ENCODE data around the gene TBC1D5.

Gene TBC1D5

GRCh38 chr3:17138246-17139039 is 604.0 kb downstream of the TBC1D5 start:
- no peaks in the 10 kb centered on the region for H3K36me3 ChIP-seq (ENCODE audit: insufficient read depth, low read length)
- no peak overlapping the region for H3K4me3 ChIP-seq (ENCODE audit: low read length, poor library complexity, severe bottlenecking)
- no peak overlapping the region for H3K9ac ChIP-seq (ENCODE audit: low read depth, low read length, poor library complexity, severe bottlenecking)
- no peak for TF ChIP-seq EZH2phosphoT487 (IDR thresholded peaks at IDR 0.05; ENCODE audit: borderline replicate concordance)
- TF ChIP-seq, protein P1, sequence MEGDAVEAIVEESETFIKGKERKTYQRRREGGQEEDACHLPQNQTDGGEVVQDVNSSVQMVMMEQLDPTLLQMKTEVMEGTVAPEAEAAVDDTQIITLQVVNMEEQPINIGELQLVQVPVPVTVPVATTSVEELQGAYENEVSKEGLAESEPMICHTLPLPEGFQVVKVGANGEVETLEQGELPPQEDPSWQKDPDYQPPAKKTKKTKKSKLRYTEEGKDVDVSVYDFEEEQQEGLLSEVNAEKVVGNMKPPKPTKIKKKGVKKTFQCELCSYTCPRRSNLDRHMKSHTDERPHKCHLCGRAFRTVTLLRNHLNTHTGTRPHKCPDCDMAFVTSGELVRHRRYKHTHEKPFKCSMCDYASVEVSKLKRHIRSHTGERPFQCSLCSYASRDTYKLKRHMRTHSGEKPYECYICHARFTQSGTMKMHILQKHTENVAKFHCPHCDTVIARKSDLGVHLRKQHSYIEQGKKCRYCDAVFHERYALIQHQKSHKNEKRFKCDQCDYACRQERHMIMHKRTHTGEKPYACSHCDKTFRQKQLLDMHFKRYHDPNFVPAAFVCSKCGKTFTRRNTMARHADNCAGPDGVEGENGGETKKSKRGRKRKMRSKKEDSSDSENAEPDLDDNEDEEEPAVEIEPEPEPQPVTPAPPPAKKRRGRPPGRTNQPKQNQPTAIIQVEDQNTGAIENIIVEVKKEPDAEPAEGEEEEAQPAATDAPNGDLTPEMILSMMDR (conservative IDR thresholded peaks at IDR 0.05; ENCODE audit: low read length) = no peak
- no peaks in the 10 kb centered on the region for H3K9me2 ChIP-seq (replicated peaks; ENCODE audit: low read depth, low read length)
- no peaks in the 10 kb centered on the region for H3K4me1 ChIP-seq (ENCODE audit: insufficient read depth, low read length, poor library complexity, severe bottlenecking)
- H3F3A ChIP-seq (ENCODE audit: low read depth) = no peaks in the 10 kb centered on the region
- H3K27me3 ChIP-seq (ENCODE audit: insufficient read depth, low read length, poor library complexity, severe bottlenecking) = no peaks in the 10 kb centered on the region
- no peak overlapping the region for H3K4me2 ChIP-seq (ENCODE audit: low read depth, low read length, poor library complexity, severe bottlenecking)
- no peaks in the 10 kb centered on the region for H3K9me3 ChIP-seq (ENCODE audit: insufficient read depth, low read depth, low read length)
- H4K20me1 ChIP-seq (ENCODE audit: insufficient read depth, low read length, poor library complexity, severe bottlenecking) = no peaks in the 10 kb centered on the region
- no peak overlapping the region for H2AFZ ChIP-seq (ENCODE audit: low read length)
- H3K79me2 ChIP-seq (ENCODE audit: insufficient read depth, low read length) = no peaks in the 10 kb centered on the region

DNA sequence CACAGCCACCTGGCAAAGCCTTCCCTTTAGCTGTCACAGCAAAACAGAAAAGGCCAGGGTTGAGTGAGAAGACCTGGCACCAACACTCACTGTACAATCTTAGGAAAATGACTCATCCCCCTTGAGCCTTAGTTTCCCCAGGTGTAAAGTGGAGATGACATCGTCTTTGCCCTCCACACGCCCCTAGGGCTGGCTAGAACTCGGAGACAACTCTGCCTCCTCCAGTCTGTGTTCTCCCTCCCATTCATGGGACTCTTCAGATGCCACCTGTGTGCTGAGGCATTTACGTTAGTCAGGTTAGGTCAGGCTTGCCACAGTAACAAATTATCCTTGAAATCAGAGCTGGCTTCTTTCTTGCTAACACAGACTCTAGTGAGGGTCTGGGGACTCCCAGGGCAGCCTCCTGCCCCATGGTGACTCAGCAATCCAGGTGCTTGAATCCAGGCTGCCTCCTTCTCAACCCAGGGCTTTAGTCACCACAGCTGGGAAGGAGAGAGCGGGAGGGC is 605.1 kb downstream of the TBC1D5 start:
- no peak overlapping the region for H3K9ac ChIP-seq (ENCODE audit: low read depth, low read length, poor library complexity, severe bottlenecking)
- no peaks in the 10 kb centered on the region for H3K4me1 ChIP-seq (ENCODE audit: insufficient read depth, low read length, poor library complexity, severe bottlenecking)
- H3K79me2 ChIP-seq (ENCODE audit: insufficient read depth, low read length) = no peaks in the 10 kb centered on the region
- H3K4me2 ChIP-seq (ENCODE audit: low read depth, low read length, poor library complexity, severe bottlenecking) = no peak overlapping the region
- no peaks in the 10 kb centered on the region for H3K36me3 ChIP-seq (ENCODE audit: insufficient read depth, low read length)
- H3K4me3 ChIP-seq (ENCODE audit: low read length, poor library complexity, severe bottlenecking) = no peak overlapping the region
- H2AFZ ChIP-seq (ENCODE audit: low read length) = no peak overlapping the region
- H4K20me1 ChIP-seq (ENCODE audit: insufficient read depth, low read length, poor library complexity, severe bottlenecking) = no peaks in the 10 kb centered on the region
- no peak for TF ChIP-seq EZH2phosphoT487 (IDR thresholded peaks at IDR 0.05; ENCODE audit: borderline replicate concordance)
- TF ChIP-seq, protein P1 (conservative IDR thresholded peaks at IDR 0.05; ENCODE audit: low read length) = no peak
- H3F3A ChIP-seq (ENCODE audit: low read depth) = no peaks in the 10 kb centered on the region
- H3K27me3 ChIP-seq (ENCODE audit: insufficient read depth, low read length, poor library complexity, severe bottlenecking) = no peaks in the 10 kb centered on the region
- no peaks in the 10 kb centered on the region for H3K9me2 ChIP-seq (replicated peaks; ENCODE audit: low read depth, low read length)
- no peaks in the 10 kb centered on the region for H3K9me3 ChIP-seq (ENCODE audit: insufficient read depth, low read depth, low read length)

- Histone ChIP-seq H3K9ac (ENCODE audit: low read depth, low read length, poor library complexity, severe bottlenecking) (no peak overlapping the region), H3K27me3 (ENCODE audit: insufficient read depth, low read length, poor library complexity, severe bottlenecking) (no peaks in the 10 kb centered on the region), H3K36me3 (ENCODE audit: insufficient read depth, low read length) (no peaks in the 10 kb centered on the region), H3K79me2 (ENCODE audit: insufficient read depth, low read length) (no peaks in the 10 kb centered on the region), H3K4me3 (ENCODE audit: low read length, poor library complexity, severe bottlenecking) (no peak overlapping the region), H3F3A (ENCODE audit: low read depth) (no peaks in the 10 kb centered on the region), H3K4me2 (ENCODE audit: low read depth, low read length, poor library complexity, severe bottlenecking) (no peak overlapping the region), H4K20me1 (ENCODE audit: insufficient read depth, low read length, poor library complexity, severe bottlenecking) (no peaks in the 10 kb centered on the region), H3K9me3 (ENCODE audit: insufficient read depth, low read depth, low read length) (no peaks in the 10 kb centered on the region), H3K9me2 (replicated peaks; ENCODE audit: low read depth, low read length) (no peaks in the 10 kb centered on the region), H3K4me1 (ENCODE audit: insufficient read depth, low read length, poor library complexity, severe bottlenecking) (no peaks in the 10 kb centered on the region), H2AFZ (ENCODE audit: low read length) (no peak overlapping the region)
- TF ChIP-seq, protein P1 (conservative IDR thresholded peaks at IDR 0.05; ENCODE audit: low read length) = no peak
- no peak for TF ChIP-seq EZH2phosphoT487 (IDR thresholded peaks at IDR 0.05; ENCODE audit: borderline replicate concordance)
Measured at GRCh38 chr3:17136136-17136721, 606.2 kb downstream of the TBC1D5 start.

Measured in Loucy (cell line).